Spleen (tissue), 7 donors: ENCODE measurements around the gene SLC35G6.
"Not testable (repeated sequence)": the region's sequence is repeated elsewhere in the genome, so short reads cannot be mapped to it uniquely, and the experiment has no call there.

ENCODE experiments used
- CTCF ChIP-seq, 11 experiments: fragments of 200-600 bp in 7 of 11; fragments of 450-650 bp in 4 of 11; sonication (generic) in 4 of 11; IDR thresholded peaks in 8 of 11; conservative IDR thresholded peaks in 3 of 11; 1 replicate in 7 of 11; 2 replicates in 4 of 11; pipeline versions ENCODE4 v1.4.0 to v1.8.0; 2016 to 2021; ENCODE audit warnings: antibody characterized with exemption in 11 of 11, inconsistent platforms in 4 of 11, mild to moderate bottlenecking in 1 of 11
- POLR2AphosphoS5 ChIP-seq, 3 donors: sonication (generic); formaldehyde crosslinking; IDR thresholded peaks; one replicate each; pipeline ENCODE4 v1.5.1; 2017; ENCODE audit warnings: antibody characterized with exemption in 3 of 3
- donor health status: DM: no; HTN: no; CAD: no; lungs with moderate emphysema.
- donor health status: DM: no; HTN: no; CAD: no.
- donor health status: DM: no; HTN: no; CAD: no.

- not testable (repeated sequence) for TF ChIP-seq CTCF (IDR thresholded peaks at IDR 0.05 in 8 of 11, conservative IDR thresholded peaks at IDR 0.05 in 3 of 11); POLR2AphosphoS5 (IDR thresholded peaks at IDR 0.05)
Measured at GRCh38 chr17:7481275-7481674, at the start of gene SLC35G6.
